Peyer's patch (tissue), 4 donors: ENCODE results near the gene GALNT6. TPM values are rescaled to one million over a fixed set of nuclear protein-coding genes. Genes with fewer than 3 reads are reported as not detected.

Source experiments
- DNase-seq, 3 donors: peaks; one replicate each; pipeline ENCODE4 v3.0.0-alpha.2; 2017 to 2019
- H3K27ac ChIP-seq, 4 donors: fragments of 200-600 bp; sonication (generic); one replicate each; pipeline ENCODE4 v1.5.1; 2016 to 2019
- H3K27me3 ChIP-seq, 2 donors: fragments of 200-600 bp; sonication (generic); one replicate each; pipeline ENCODE4 v1.5.1; 2019
- H3K36me3 ChIP-seq, 3 donors: fragments of 200-600 bp; sonication (generic); one replicate each; pipeline ENCODE4 v1.5.1; 2016 to 2019
- H3K4me1 ChIP-seq, 4 donors: fragments of 200-600 bp; sonication (generic); one replicate each; pipeline ENCODE4 v1.5.1; 2016 to 2019
- H3K4me3 ChIP-seq, 4 donors: fragments of 200-600 bp; sonication (generic); 1 replicate in 3 of 4; 2 replicates in 1 of 4; pipeline ENCODE4 v1.5.1; 2016 to 2019; ENCODE audit warnings: mild to moderate bottlenecking in 1 of 4
- H3K9me3 ChIP-seq, 4 donors: fragments of 200-600 bp; sonication (generic); one replicate each; pipeline ENCODE4 v1.5.1; 2016 to 2019; ENCODE audit warnings: mild to moderate bottlenecking in 1 of 4
- CTCF ChIP-seq, 6 experiments: fragments of 450-650 bp in 4 of 6; fragments of 200-600 bp in 2 of 6; sonication (generic) in 1 of 6; IDR thresholded peaks; one replicate each; pipeline ENCODE4 v1.5.1; 2017 to 2019; ENCODE audit warnings: antibody characterized with exemption in 6 of 6, mild to moderate bottlenecking in 3 of 6, moderate library complexity in 1 of 6
- POLR2A ChIP-seq, 2 donors: fragments of 450-650 bp; IDR thresholded peaks; one replicate each; pipeline ENCODE4 v1.5.1; 2017; ENCODE audit warnings: antibody characterized with exemption in 2 of 2, mild to moderate bottlenecking in 2 of 2, moderate library complexity in 2 of 2
- total RNA-seq, 4 donors: library from RNA; depleted of rRNA; stranded (reverse); fragments of >200 nt; gene quantifications; one replicate each; pipeline ENCODE4 v1.1.0, GENCODE V29; 2016

The GALNT6 gene
- total RNA-seq, 4 donors from 2014 or later: 31.4 to 82.0 (median 54.9) TPM

DNA sequence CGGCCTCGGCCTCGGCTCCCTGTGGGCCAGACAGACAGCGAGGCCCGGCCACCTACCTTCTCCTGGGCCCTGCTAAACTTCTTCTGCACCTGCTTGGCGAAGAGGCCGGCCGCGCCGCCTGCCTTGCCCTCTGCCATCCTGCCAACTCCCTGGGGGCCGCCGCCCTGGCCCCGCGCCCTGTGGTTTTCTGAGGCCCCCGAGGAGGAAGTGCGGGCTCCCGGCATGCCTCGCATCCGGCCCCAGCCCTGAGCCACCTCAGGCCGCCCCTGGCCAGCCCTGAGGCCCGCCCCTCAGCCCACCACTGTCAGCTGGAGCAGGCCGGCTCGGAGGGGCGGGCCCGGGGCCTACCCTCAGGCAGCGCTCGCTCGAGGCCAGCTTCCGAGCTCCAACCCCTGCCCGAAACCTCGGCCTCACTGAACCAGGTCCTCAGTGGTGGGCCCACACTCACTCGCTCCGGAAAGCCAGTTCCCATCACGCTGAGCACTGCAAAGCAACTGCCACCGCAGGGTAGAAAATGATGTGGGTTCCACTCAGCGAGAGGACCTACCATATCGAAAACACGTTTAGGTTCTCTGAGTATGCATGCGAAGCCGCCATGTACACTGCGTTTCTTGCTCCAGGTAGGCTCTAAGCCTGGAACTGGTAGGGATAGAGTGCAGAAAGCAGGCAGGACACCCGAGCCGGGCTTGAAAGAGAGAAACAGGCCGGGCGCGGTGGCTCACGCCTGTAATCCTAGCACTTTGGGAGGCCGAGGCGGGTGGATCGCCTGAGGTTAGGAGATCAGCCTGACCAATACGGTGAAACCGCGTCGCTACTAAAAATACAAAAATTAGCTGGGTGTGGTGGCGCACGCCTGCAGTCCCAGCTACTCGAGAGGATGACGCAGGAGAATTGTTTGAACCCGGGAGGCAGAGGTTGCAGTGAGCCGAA is 67.0 kb downstream of the GALNT6 start, which contains the start of gene BIN2:
Gene BIN2, minus strand, starts transcription at position 209 of the 930 bp plus-strand sequence. Its CDS starts 72 bp downstream, at position 137.
- no peaks in the 10 kb centered on the region for H3K27me3 ChIP-seq
- H3K4me1 ChIP-seq: peaks cover 0 to 12% (median 8%) of the 10 kb centered on the region in 4 donors
- H3K9me3 ChIP-seq: no peaks in the 10 kb centered on the region
- DNase-seq: peak; percentile 63 to 94 (median 92)
- TF ChIP-seq CTCF (IDR thresholded peaks at IDR 0.05): no peak
- TF ChIP-seq POLR2A (IDR thresholded peaks at IDR 0.05): no peak
- H3K27ac ChIP-seq: peak within 1 kb of the TSS; percentile 82 to 91 (median 85)
- no peaks in the 10 kb centered on the region for H3K36me3 ChIP-seq
- H3K4me3 ChIP-seq: peak within 1 kb of the TSS; percentile 44 to 52 (median 50)

DNA sequence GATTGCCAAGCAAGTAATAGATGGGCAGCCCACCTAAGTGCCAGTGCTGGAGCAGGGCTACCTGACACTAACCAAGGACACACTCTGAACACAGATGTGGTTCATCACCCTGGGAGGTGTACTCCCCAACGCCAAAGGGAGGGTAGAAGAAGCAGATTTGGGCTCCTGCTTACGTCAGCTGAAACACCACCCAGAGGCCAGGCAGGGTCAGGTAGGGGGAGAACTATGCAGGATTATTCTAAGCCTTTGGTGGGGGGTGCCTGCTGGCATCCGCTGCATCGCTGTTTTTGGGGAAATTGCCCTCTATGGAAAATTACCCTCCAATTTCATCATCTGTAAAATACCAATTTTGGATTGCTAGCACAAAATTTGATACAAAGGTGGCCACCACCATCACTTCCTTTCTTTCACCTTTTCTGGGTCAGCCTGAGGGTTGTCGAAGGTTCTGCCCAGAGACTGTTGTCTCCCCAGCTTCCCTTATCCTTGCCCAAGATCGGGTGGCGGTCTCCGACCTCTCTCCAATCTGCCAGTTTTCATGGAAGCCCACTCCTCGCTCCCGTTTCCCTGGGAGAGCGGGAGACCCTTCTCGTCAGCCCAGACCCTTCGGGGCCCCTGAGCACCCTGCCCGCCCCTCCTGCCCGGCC is 67.8 kb downstream of the GALNT6 start:
- DNase-seq: peak in 2 of 3 donors; percentile 74 to 83
- H3K27me3 ChIP-seq: no peaks in the 10 kb centered on the region
- H3K4me1 ChIP-seq: peaks cover 0 to 12% (median 8%) of the 10 kb centered on the region in 4 donors
- TF ChIP-seq POLR2A (IDR thresholded peaks at IDR 0.05) (no peak), CTCF (IDR thresholded peaks at IDR 0.05) (peak in 1 of 6 experiments; percentile 15)
- no peaks in the 10 kb centered on the region for H3K36me3 ChIP-seq
- H3K27ac ChIP-seq: peak overlapping the region; percentile 82 to 91 (median 85)
- no peaks in the 10 kb centered on the region for H3K9me3 ChIP-seq
- H3K4me3 ChIP-seq: peak overlapping the region; percentile 44 to 52 (median 50)

DNA sequence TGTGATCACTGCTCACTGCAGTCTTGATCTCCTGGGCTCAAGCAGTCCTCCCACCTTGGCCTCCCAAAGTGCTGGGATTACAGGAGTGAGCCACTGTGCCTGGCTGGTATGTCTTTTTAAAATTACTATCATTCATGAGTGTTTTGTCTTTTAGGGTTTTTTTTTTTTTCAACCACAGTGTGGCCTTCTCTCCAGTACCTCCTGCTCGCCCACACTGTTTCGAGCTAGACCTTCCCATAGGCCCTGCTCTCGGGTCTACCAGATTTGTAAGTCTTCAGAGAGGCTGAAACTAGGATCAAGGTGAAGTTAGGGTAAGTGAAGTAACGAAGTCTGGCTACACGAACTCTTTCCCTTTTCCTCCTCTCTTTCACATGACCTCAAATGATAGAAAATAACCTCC is 68.8 kb downstream of the GALNT6 start:
- no peak for DNase-seq
- TF ChIP-seq CTCF (IDR thresholded peaks at IDR 0.05) (no peak), POLR2A (IDR thresholded peaks at IDR 0.05) (no peak)
- Histone ChIP-seq H3K36me3 (no peaks in the 10 kb centered on the region), H3K27ac (peak overlapping the region; percentile 82 to 91 (median 85)), H3K27me3 (no peaks in the 10 kb centered on the region), H3K4me3 (peak overlapping the region in 3 of 4 donors; percentile 50 to 52 (median 51)), H3K4me1 (peaks cover 0 to 12% (median 8%) of the 10 kb centered on the region in 4 donors), H3K9me3 (no peaks in the 10 kb centered on the region)

DNA sequence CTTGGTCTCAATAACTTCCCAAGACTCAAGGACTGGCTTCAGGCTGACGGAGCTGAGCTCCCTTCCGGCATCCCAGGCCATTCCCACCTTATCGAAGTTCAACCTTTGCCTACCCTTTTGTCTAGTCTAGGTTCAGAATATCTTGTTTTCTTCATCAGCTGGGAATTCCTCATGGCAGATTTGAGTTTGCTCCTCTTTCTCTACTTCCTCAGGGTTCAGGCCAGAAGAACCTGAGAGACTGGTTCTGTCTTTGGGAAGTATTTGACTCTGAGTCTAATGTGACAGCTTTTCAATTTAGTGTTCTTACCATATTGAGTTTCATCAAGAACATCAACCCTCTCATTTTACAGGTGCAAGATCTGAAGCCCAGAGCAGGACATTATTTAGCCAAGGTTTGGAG is 69.3 kb downstream of the GALNT6 start:
- peak overlapping the region in 1 of 4 donors; percentile 91 for H3K27ac ChIP-seq

More for the DNA sequence above, 69.3 kb downstream of the GALNT6 start:
- no peaks in the 10 kb centered on the region for H3K27me3 ChIP-seq
- TF ChIP-seq POLR2A (IDR thresholded peaks at IDR 0.05) (no peak), CTCF (IDR thresholded peaks at IDR 0.05) (no peak)
- no peak for DNase-seq
- H3K4me3 ChIP-seq: no peak overlapping the region
- no peaks in the 10 kb centered on the region for H3K9me3 ChIP-seq
- H3K4me1 ChIP-seq: peaks cover 0 to 12% (median 5%) of the 10 kb centered on the region in 4 donors
- no peaks in the 10 kb centered on the region for H3K36me3 ChIP-seq
